Upper lobe of left lung (tissue), 6 donors: ENCODE data around the gene DEFB123. TPM values are rescaled to one million over a fixed set of nuclear protein-coding genes. Genes with fewer than 3 reads are reported as not detected.

Experiments used
- ATAC-seq, 2 donors: fragments of 200-7000 bp; cut with Tn5 transposase; one replicate each; pipeline ENCODE4 v1.9.1; 2022; ENCODE audit warnings: mild to moderate bottlenecking in 2 of 2, moderate library complexity in 2 of 2; ENCODE audit not compliant: low FRiP score in 2 of 2
- DNase-seq, 2 donors: peaks; one replicate each; pipeline ENCODE4 v3.0.0-alpha.2; 2019 to 2020
- H3K27ac ChIP-seq, 4 donors: fragments of 200-600 bp; sonication (generic); one replicate each; pipeline ENCODE4 v1.5.1; 2016 to 2019
- H3K27me3 ChIP-seq, 4 donors: fragments of 200-600 bp; sonication (generic); one replicate each; pipeline ENCODE4 v1.5.1; 2017 to 2019
- H3K36me3 ChIP-seq, 4 donors: fragments of 200-600 bp; sonication (generic); one replicate each; pipeline ENCODE4 v1.5.1; 2016 to 2019
- H3K4me1 ChIP-seq, 4 donors: fragments of 200-600 bp; sonication (generic); one replicate each; pipeline ENCODE4 v1.5.1; 2018 to 2019
- H3K4me3 ChIP-seq, 4 donors: fragments of 200-600 bp; sonication (generic); one replicate each; pipeline ENCODE4 v1.5.1; 2017 to 2019; ENCODE audit warnings: mild to moderate bottlenecking in 2 of 4, moderate library complexity in 1 of 4
- H3K9me3 ChIP-seq, 4 donors: fragments of 200-600 bp; sonication (generic); one replicate each; pipeline ENCODE4 v1.5.1; 2018 to 2019
- CTCF ChIP-seq, 6 experiments: fragments of 450-650 bp in 4 of 6; fragments of 200-600 bp in 2 of 6; sonication (generic) in 2 of 6; IDR thresholded peaks; one replicate each; pipeline ENCODE4 v1.5.1; 2016 to 2019; ENCODE audit warnings: antibody characterized with exemption in 6 of 6
- EP300 ChIP-seq, 4 donors: sonication (generic); formaldehyde crosslinking; IDR thresholded peaks; one replicate each; pipeline ENCODE4 v1.5.1; 2017; ENCODE audit warnings: antibody characterized with exemption in 4 of 4, control low read depth in 2 of 4
- POLR2A ChIP-seq, 4 donors: fragments of 450-650 bp; IDR thresholded peaks; one replicate each; pipeline ENCODE4 v1.5.1; 2016 to 2017; ENCODE audit warnings: antibody characterized with exemption in 4 of 4, mild to moderate bottlenecking in 2 of 4
- POLR2AphosphoS5 ChIP-seq, 2 donors: sonication (generic); formaldehyde crosslinking; IDR thresholded peaks; one replicate each; pipeline ENCODE4 v1.5.1; 2017; ENCODE audit warnings: antibody characterized with exemption in 2 of 2
- WGBS, 2 donors: methylation state at CpG; one replicate each; pipeline ENCODE4 v1.1.5; 2017 to 2018; 5-methylcytosine and 5-hydroxymethylcytosine counted together
- total RNA-seq, 6 donors: library from RNA; depleted of rRNA in 4 of 6; stranded (reverse); fragments of >200 nt in 4 of 6; gene quantifications; one replicate each; pipeline versions ENCODE4 v1.1.0 to v1.2.1, GENCODE V29; 2016 to 2021
- donor health status: DM: no; HTN: no; CAD: no; lungs with moderate emphysema.
- donor health status: DM: no; HTN: yes; CAD: no; lungs with severe emphysema.

Gene DEFB123
- total RNA-seq, result not detected

GRCh38 chr20:31440012-31440659, at the start of gene DEFB123:
DEFB123 (plus strand) TSS chr20:31440632; CDS start chr20:31440699, 67 bp downstream.
- WGBS, 2 donors, result 79 to 82% methylated on average over 15 to 16 of the region's 16 CpGs
- no peaks in the 10 kb centered on the region for H3K36me3 ChIP-seq
- H3K9me3 ChIP-seq, result no peaks in the 10 kb centered on the region
- ATAC-seq (no peak), DNase-seq (no peak)
- no peaks in the 10 kb centered on the region for H3K4me1 ChIP-seq
- no peak within 1 kb of the TSS for H3K27ac ChIP-seq
- H3K4me3 ChIP-seq, result no peak within 1 kb of the TSS
- TF ChIP-seq CTCF (IDR thresholded peaks at IDR 0.05) (no peak), POLR2AphosphoS5 (IDR thresholded peaks at IDR 0.05) (no peak), POLR2A (IDR thresholded peaks at IDR 0.05) (no peak), EP300 (IDR thresholded peaks at IDR 0.05) (no peak)
- no peaks in the 10 kb centered on the region for H3K27me3 ChIP-seq

GRCh38 chr20:31392836-31393235, 47.6 kb upstream of the DEFB123 start:
- 77 to 83% methylated on average over 2 of the region's 2 CpGs for WGBS, 2 donors
- no peaks in the 10 kb centered on the region for H3K36me3 ChIP-seq
- no peak overlapping the region for H3K4me3 ChIP-seq
- ATAC-seq (no peak), DNase-seq (no peak)
- TF ChIP-seq POLR2A (IDR thresholded peaks at IDR 0.05) (no peak), CTCF (IDR thresholded peaks at IDR 0.05) (no peak), POLR2AphosphoS5 (IDR thresholded peaks at IDR 0.05) (no peak), EP300 (IDR thresholded peaks at IDR 0.05) (no peak)
- H3K4me1 ChIP-seq, result no peaks in the 10 kb centered on the region
- H3K27me3 ChIP-seq, result no peaks in the 10 kb centered on the region
- no peaks in the 10 kb centered on the region for H3K9me3 ChIP-seq
- H3K27ac ChIP-seq, result no peak overlapping the region

GRCh38 chr20:31394900-31395299, 45.5 kb upstream of the DEFB123 start:
- DNase-seq (no peak), ATAC-seq (no peak)
- Histone ChIP-seq H3K9me3 (no peaks in the 10 kb centered on the region), H3K36me3 (no peaks in the 10 kb centered on the region), H3K27ac (no peak overlapping the region), H3K27me3 (no peaks in the 10 kb centered on the region), H3K4me3 (no peak overlapping the region), H3K4me1 (no peaks in the 10 kb centered on the region)
- 51% methylated on average over 3 of the region's 3 CpGs for WGBS, 2 donors
- TF ChIP-seq POLR2AphosphoS5 (IDR thresholded peaks at IDR 0.05) (no peak), CTCF (IDR thresholded peaks at IDR 0.05) (no peak), EP300 (IDR thresholded peaks at IDR 0.05) (no peak), POLR2A (IDR thresholded peaks at IDR 0.05) (no peak)

GRCh38 chr20:31403886-31404285, 36.5 kb upstream of the DEFB123 start:
- H3K4me1 ChIP-seq, result no peaks in the 10 kb centered on the region
- TF ChIP-seq CTCF (IDR thresholded peaks at IDR 0.05), result no peak
- TF ChIP-seq EP300 (IDR thresholded peaks at IDR 0.05), result no peak
- no peak for TF ChIP-seq POLR2AphosphoS5 (IDR thresholded peaks at IDR 0.05)
- TF ChIP-seq POLR2A (IDR thresholded peaks at IDR 0.05), result no peak
- WGBS, 2 donors, result 38 to 58% methylated on average over 1 of the region's 1 CpG

GRCh38 chr20:31406115-31406514, 34.3 kb upstream of the DEFB123 start, which contains the start of gene DEFB121:
DEFB121 (minus strand) TSS chr20:31406215; CDS start chr20:31406152, 63 bp downstream.
- 47 to 49% methylated on average over 3 of the region's 3 CpGs for WGBS, 2 donors
- Histone ChIP-seq H3K27ac (no peak within 1 kb of the TSS), H3K27me3 (no peaks in the 10 kb centered on the region), H3K36me3 (no peaks in the 10 kb centered on the region), H3K4me3 (no peak within 1 kb of the TSS), H3K9me3 (no peaks in the 10 kb centered on the region), H3K4me1 (no peaks in the 10 kb centered on the region)
- TF ChIP-seq POLR2AphosphoS5 (IDR thresholded peaks at IDR 0.05) (no peak), CTCF (IDR thresholded peaks at IDR 0.05) (no peak)
- ATAC-seq (no peak), DNase-seq (no peak)

More at GRCh38 chr20:31403886-31404285, 36.5 kb upstream of the DEFB123 start:
- no peak for ATAC-seq
- no peaks in the 10 kb centered on the region for H3K27me3 ChIP-seq
- no peak for DNase-seq
- H3K4me3 ChIP-seq, result no peak overlapping the region
- no peak overlapping the region for H3K27ac ChIP-seq
- H3K9me3 ChIP-seq, result no peaks in the 10 kb centered on the region
- no peaks in the 10 kb centered on the region for H3K36me3 ChIP-seq
